Mucosa of rectum (tissue), 2 donors: ENCODE results near the gene DNAH8.
"Not testable (repeated sequence)": the region's sequence is repeated elsewhere in the genome, so short reads cannot be mapped to it uniquely, and the experiment has no call there.

Experiments
- H3K27ac ChIP-seq, 2 donors: one replicate each; pipeline ENCODE4 v1.7.0; 2013; ENCODE audit warnings: inconsistent platforms in 2 of 2, low read depth in 2 of 2, low read length in 2 of 2
- H3K27me3 ChIP-seq, 2 donors: one replicate each; pipeline ENCODE4 v1.7.0; 2013; ENCODE audit warnings: low read length in 2 of 2; ENCODE audit not compliant: control insufficient read depth in 2 of 2, insufficient read depth in 2 of 2
- H3K36me3 ChIP-seq, 2 donors: one replicate each; pipeline ENCODE4 v1.7.0; 2013; ENCODE audit warnings: low read length in 2 of 2; ENCODE audit not compliant: control insufficient read depth in 2 of 2, insufficient read depth in 2 of 2
- H3K4me1 ChIP-seq, 2 donors: one replicate each; pipeline ENCODE4 v1.7.0; 2013; ENCODE audit warnings: low read length in 2 of 2, mild to moderate bottlenecking in 1 of 2; ENCODE audit not compliant: control insufficient read depth in 2 of 2, insufficient read depth in 2 of 2
- H3K4me3 ChIP-seq, 2 donors: one replicate each; pipeline ENCODE4 v1.7.0; 2013; ENCODE audit warnings: low read length in 2 of 2
- H3K9ac ChIP-seq, 2 donors: one replicate each; pipeline ENCODE4 v1.7.0; 2013; ENCODE audit warnings: low read length in 2 of 2, low read depth in 1 of 2, mild to moderate bottlenecking in 1 of 2
- H3K9me3 ChIP-seq, 2 donors: one replicate each; pipeline ENCODE4 v1.7.0; 2013; ENCODE audit warnings: low read length in 2 of 2; ENCODE audit not compliant: control insufficient read depth in 2 of 2
- donor health status: healthy.
- donor health status: Normal muscosa, but diverticular disease.

The DNAH8 gene

DNA sequence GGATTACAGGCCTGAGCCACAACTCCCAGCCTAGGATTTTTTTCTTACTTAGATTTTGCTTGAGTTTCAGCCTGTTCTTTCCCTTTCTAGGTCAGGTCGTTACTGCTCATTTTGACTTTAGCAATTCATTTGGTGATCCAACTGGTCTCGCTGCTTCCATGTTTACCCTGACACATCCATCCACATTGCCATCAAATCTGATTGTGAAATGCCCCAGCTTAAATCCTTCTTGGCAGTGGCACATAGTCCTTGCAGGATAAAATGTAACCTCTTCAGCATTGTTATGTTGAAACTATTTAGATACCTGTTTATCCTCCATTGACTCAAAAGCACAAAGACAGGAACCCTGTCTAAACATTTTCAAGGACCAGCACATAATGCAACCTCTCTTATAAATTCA is 77.2 kb downstream of the DNAH8 start:
- H3K36me3 ChIP-seq, result no peaks in the 10 kb centered on the region
- no peak overlapping the region for H3K27ac ChIP-seq
- no peaks in the 10 kb centered on the region for H3K9me3 ChIP-seq
- no peaks in the 10 kb centered on the region for H3K27me3 ChIP-seq
- H3K9ac ChIP-seq, result no peak overlapping the region
- peaks cover 2 to 3% of the 10 kb centered on the region in 2 donors for H3K4me1 ChIP-seq
- H3K4me3 ChIP-seq, result no peak overlapping the region

- Histone ChIP-seq H3K9me3 (no peaks in the 10 kb centered on the region), H3K27ac (no peak overlapping the region), H3K9ac (no peak overlapping the region), H3K27me3 (peaks cover 0 to 8% of the 10 kb centered on the region in 2 donors), H3K36me3 (no peaks in the 10 kb centered on the region), H3K4me1 (peaks cover 3% of the 10 kb centered on the region in 2 donors), H3K4me3 (no peak overlapping the region)
Observed at GRCh38 chr6:38794682-38795081, 79.6 kb downstream of the DNAH8 start.

- H3K27ac ChIP-seq, result no peak overlapping the region
- H3K9ac ChIP-seq, result no peak overlapping the region
- no peak overlapping the region for H3K4me3 ChIP-seq
- H3K4me1 ChIP-seq, result peaks cover 3% of the 10 kb centered on the region in 2 donors
- H3K9me3 ChIP-seq, result no peaks in the 10 kb centered on the region
- H3K36me3 ChIP-seq, result no peaks in the 10 kb centered on the region
- peaks cover 0 to 8% of the 10 kb centered on the region in 2 donors for H3K27me3 ChIP-seq
Observed at GRCh38 chr6:38796006-38796405, 80.9 kb downstream of the DNAH8 start.

DNA sequence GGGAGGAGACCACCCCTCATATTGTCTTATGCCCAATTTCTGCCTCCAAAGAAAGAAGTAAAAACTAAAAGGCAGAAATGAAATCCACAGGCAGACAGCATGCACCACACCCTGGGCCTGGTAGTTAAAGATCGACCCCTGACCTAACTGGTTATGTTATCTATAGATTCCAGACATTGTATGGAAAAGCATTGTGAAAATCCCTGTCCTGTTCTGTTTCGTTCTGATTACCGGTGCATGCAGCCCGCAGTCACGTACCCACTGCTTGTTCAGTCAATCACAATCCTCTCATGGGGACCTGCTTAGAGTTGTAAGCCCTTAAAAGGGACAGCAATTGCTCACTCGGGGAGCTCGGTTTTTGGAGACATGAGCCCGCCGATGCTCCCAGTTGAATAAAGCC is 81.3 kb downstream of the DNAH8 start:
- not testable (repeated sequence) for H3K27ac ChIP-seq, H3K4me3 ChIP-seq, H3K9ac ChIP-seq, H3K4me1 ChIP-seq, H3K9me3 ChIP-seq, H3K36me3 ChIP-seq, H3K27me3 ChIP-seq

DNA sequence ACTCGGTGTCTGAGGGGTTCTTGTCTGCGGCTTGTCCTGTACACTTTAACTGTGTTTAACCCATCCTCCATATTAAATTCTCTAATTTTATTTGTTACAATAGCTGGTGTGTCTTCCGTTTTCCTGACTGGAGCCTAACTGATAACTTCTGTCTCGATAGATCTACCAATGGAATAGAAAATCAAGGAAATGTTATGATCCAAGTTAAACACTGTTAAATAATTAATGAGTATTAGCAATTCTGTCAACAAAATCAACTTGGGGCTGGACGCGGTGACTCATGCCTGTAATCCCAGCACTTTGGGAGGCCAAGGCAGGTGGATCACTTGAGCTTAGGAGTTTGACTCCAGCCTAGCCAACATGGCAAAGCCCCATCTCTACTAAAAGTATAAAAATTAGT is 81.7 kb downstream of the DNAH8 start:
- Histone ChIP-seq H3K27me3 (peaks cover 0 to 8% of the 10 kb centered on the region in 2 donors), H3K36me3 (no peaks in the 10 kb centered on the region), H3K4me3 (no peak overlapping the region), H3K4me1 (peaks cover 3% of the 10 kb centered on the region in 2 donors), H3K9ac (no peak overlapping the region), H3K9me3 (no peaks in the 10 kb centered on the region), H3K27ac (no peak overlapping the region)

DNA sequence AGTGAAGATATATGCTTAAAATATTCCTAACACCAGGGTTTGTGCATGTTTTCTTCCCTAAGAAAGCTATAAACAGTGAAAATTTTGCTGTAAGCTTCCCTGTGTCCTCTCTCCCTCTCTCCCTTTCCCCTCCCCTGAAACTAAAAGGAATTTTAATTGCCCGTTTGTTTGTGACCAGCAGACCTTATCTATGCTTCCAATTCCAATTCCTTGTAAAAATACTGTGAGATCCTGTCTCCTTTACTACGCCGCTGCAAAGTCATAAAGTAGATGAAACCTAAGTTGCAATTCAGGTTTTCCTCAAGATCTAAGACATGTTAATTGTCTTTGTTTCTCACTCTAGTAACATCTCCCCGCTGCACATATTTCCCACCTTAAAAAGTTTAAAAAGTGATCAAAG is 82.3 kb downstream of the DNAH8 start:
- Histone ChIP-seq H3K27ac (no peak overlapping the region), H3K4me3 (no peak overlapping the region), H3K9me3 (no peaks in the 10 kb centered on the region)

DNA sequence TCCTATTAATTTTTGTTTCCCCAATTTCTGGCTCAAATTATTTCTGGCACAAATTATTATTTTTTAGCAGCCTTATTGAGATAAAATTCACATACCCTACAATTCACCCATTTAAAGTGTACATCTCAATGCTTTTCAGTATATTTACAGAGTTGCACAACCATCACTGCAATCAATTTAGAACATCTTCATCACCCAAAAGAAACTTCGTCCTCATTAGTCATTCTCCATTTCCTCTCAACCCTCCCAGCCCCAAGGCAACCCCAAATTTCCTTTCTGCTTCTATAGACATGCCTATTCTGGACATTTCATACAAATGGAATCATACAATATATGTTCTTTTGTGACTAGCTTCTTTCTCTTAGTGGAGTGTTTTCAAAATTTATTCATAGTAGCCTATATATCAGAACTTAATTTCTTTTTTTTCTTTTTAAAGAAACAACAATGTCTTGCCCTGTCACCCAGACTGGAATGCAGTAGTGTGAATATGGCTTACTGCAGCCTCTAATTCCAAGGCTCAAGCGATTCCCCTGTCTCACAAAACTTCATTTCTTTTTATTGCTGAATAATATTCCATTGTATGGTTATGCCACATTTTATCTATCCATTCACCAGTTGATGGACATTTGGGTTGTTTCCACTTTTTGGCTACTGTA is 84.5 kb downstream of the DNAH8 start:
- Histone ChIP-seq H3K9ac (no peak overlapping the region), H3K36me3 (no peaks in the 10 kb centered on the region), H3K27me3 (peaks cover 0 to 8% of the 10 kb centered on the region in 2 donors), H3K4me1 (peaks cover 3% of the 10 kb centered on the region in 2 donors), H3K9me3 (no peaks in the 10 kb centered on the region), H3K27ac (no peak overlapping the region), H3K4me3 (no peak overlapping the region)

More for the DNA sequence above, 82.3 kb downstream of the DNAH8 start:
- Histone ChIP-seq H3K4me1 (peaks cover 3% of the 10 kb centered on the region in 2 donors), H3K36me3 (no peaks in the 10 kb centered on the region), H3K27me3 (peaks cover 0 to 8% of the 10 kb centered on the region in 2 donors), H3K9ac (no peak overlapping the region)

DNA sequence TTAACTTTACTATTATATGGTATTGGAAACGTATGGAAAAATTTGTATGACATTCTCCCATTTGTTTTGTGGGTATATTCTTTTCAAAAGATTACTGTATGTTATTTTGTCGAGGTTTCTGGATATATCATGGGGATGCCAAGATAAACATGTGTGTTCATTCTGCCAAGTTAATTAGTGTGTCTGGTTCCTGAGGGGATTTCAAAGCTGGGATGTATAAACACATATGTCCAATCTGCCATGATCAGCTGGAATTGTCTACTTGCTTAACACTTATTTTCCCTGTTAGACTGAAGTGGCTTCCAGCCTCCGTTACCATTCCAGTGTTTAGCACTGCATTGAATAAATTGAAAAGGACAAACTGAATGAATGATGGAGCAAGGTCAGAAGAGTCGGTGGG is 86.2 kb downstream of the DNAH8 start:
- no peak overlapping the region for H3K27ac ChIP-seq
- peaks cover 1 to 8% of the 10 kb centered on the region in 2 donors for H3K27me3 ChIP-seq
- no peaks in the 10 kb centered on the region for H3K9me3 ChIP-seq
- H3K9ac ChIP-seq, result no peak overlapping the region
- H3K36me3 ChIP-seq, result no peaks in the 10 kb centered on the region
- H3K4me1 ChIP-seq, result peaks cover 3% of the 10 kb centered on the region in 2 donors
- no peak overlapping the region for H3K4me3 ChIP-seq

- Histone ChIP-seq H3K4me3 (no peak overlapping the region), H3K9me3 (no peaks in the 10 kb centered on the region), H3K4me1 (no peaks in the 10 kb centered on the region), H3K27me3 (peaks cover 3 to 8% of the 10 kb centered on the region in 2 donors), H3K27ac (no peak overlapping the region), H3K36me3 (no peaks in the 10 kb centered on the region), H3K9ac (no peak overlapping the region)
Observed at GRCh38 chr6:38802497-38802896, 87.4 kb downstream of the DNAH8 start.

GRCh38 chr6:38803129-38803528 is 88.0 kb downstream of the DNAH8 start:
- Histone ChIP-seq H3K4me1 (no peaks in the 10 kb centered on the region), H3K4me3 (no peak overlapping the region), H3K36me3 (no peaks in the 10 kb centered on the region), H3K27me3 (peaks cover 3 to 8% of the 10 kb centered on the region in 2 donors), H3K9me3 (no peaks in the 10 kb centered on the region), H3K9ac (no peak overlapping the region), H3K27ac (no peak overlapping the region)
